ENCODE data around the gene CLRN2. TPM values are rescaled to one million over a fixed set of nuclear protein-coding genes. Genes with fewer than 3 reads are reported as not detected.
"Not testable (repeated sequence)": the region's sequence is repeated elsewhere in the genome, so short reads cannot be mapped to it uniquely, and the experiment has no call there.

CLRN2 gene
- total RNA-seq, 2 donors from 2014 or later, result not detected

- intact Hi-C loops (cut with DNase I, micrococcal nuclease), result no loop called here
- ATAC-seq (no peak), DNase-seq (no peak)
These were observed 19.7 kb downstream of the CLRN2 start for GRCh38 chr4:17534705-17535104.

GRCh38 chr4:17535242-17535641 is 20.3 kb downstream of the CLRN2 start:
- no peak for DNase-seq
- intact Hi-C loops (cut with DNase I, micrococcal nuclease), result no loop called here

GRCh38 chr4:17535906-17536305 is 20.9 kb downstream of the CLRN2 start:
- no peak for ATAC-seq
- intact Hi-C loops (cut with DNase I, micrococcal nuclease), result no loop called here
- DNase-seq, result no peak

More at GRCh38 chr4:17535242-17535641, 20.3 kb downstream of the CLRN2 start:
- no peak for ATAC-seq

- DNase-seq; intact Hi-C loops (cut with DNase I, micrococcal nuclease); ATAC-seq: not testable (repeated sequence)
These were observed 22.1 kb downstream of the CLRN2 start for GRCh38 chr4:17537060-17537459.

- peak in 1 of 2 donors; percentile 17 for DNase-seq
- ATAC-seq, result peak; percentile 87
- intact Hi-C loops (cut with DNase I, micrococcal nuclease), result loop anchor here in 1 of 2 donors (10.0 kb wide), 1 partner anchor 1041 kb away; no protein-coding TSS in a partner anchor
These were observed 29.2 kb downstream of the CLRN2 start for GRCh38 chr4:17544205-17544604.

GRCh38 chr4:17544831-17545234 is 29.9 kb downstream of the CLRN2 start:
- ATAC-seq, result peak; percentile 65
- intact Hi-C loops (cut with DNase I, micrococcal nuclease), result loop anchor here in 1 of 2 donors (10.0 kb wide), 1 partner anchor 1040 kb away; no protein-coding TSS in a partner anchor
- no peak for DNase-seq

GRCh38 chr4:17545374-17546140 is 30.6 kb downstream of the CLRN2 start:
- DNase-seq, result no peak

GRCh38 chr4:17546222-17546621 is 31.3 kb downstream of the CLRN2 start:
- intact Hi-C loops (cut with DNase I, micrococcal nuclease), result loop anchor here in 1 of 2 donors (10.0 kb wide), 1 partner anchor 1039 kb away; no protein-coding TSS in a partner anchor
- DNase-seq (no peak), ATAC-seq (no peak)

More at GRCh38 chr4:17545374-17546140, 30.6 kb downstream of the CLRN2 start:
- intact Hi-C loops (cut with DNase I, micrococcal nuclease), result loop anchor here in 1 of 2 donors (10.0 kb wide), 1 partner anchor 1039 kb away; no protein-coding TSS in a partner anchor
- ATAC-seq, result no peak

- intact Hi-C loops (cut with DNase I, micrococcal nuclease), result loop anchor here in 1 of 2 donors (10.0 kb wide), 1 partner anchor 1038 kb away; no protein-coding TSS in a partner anchor
- ATAC-seq (no peak), DNase-seq (no peak)
These were observed 31.7 kb downstream of the CLRN2 start for GRCh38 chr4:17546678-17547077.

GRCh38 chr4:17550549-17550948 is 35.6 kb downstream of the CLRN2 start:
- no peak for DNase-seq
- intact Hi-C loops (cut with DNase I, micrococcal nuclease), result no loop called here
- ATAC-seq, result no peak

- DNase-seq (no peak), ATAC-seq (no peak)
- intact Hi-C loops (cut with DNase I, micrococcal nuclease), result no loop called here
These were observed 37.5 kb downstream of the CLRN2 start for GRCh38 chr4:17552427-17552826.

- no peak for DNase-seq
- intact Hi-C loops (cut with DNase I, micrococcal nuclease), result no loop called here
- ATAC-seq, result no peak
These were observed 39.6 kb downstream of the CLRN2 start for GRCh38 chr4:17554568-17554967.

GRCh38 chr4:17556498-17556897 is 41.5 kb downstream of the CLRN2 start:
- DNase-seq (no peak), ATAC-seq (no peak)
- intact Hi-C loops (cut with DNase I, micrococcal nuclease), result no loop called here

- no peak for DNase-seq
- intact Hi-C loops (cut with DNase I, micrococcal nuclease), result no loop called here
- no peak for ATAC-seq
These were observed 42.9 kb downstream of the CLRN2 start for GRCh38 chr4:17557880-17558279.

GRCh38 chr4:17558941-17559708 is 44.2 kb downstream of the CLRN2 start:
- intact Hi-C loops (cut with DNase I, micrococcal nuclease), result no loop called here
- no peak for ATAC-seq
- no peak for DNase-seq

GRCh38 chr4:17559709-17560048 is 44.7 kb downstream of the CLRN2 start:
- no peak for ATAC-seq
- DNase-seq, result no peak
- intact Hi-C loops (cut with DNase I, micrococcal nuclease), result no loop called here

GRCh38 chr4:17560065-17560673 is 45.2 kb downstream of the CLRN2 start:
- DNase-seq (no peak), ATAC-seq (no peak)
- intact Hi-C loops (cut with DNase I, micrococcal nuclease), result no loop called here

- intact Hi-C loops (cut with DNase I, micrococcal nuclease), result no loop called here
- DNase-seq, result no peak
- no peak for ATAC-seq
These were observed 46.4 kb downstream of the CLRN2 start for GRCh38 chr4:17561195-17561909.

GRCh38 chr4:17562157-17562556 is 47.2 kb downstream of the CLRN2 start:
- intact Hi-C loops (cut with DNase I, micrococcal nuclease), result no loop called here
- ATAC-seq (peak; percentile 26), DNase-seq (no peak)

Measured in left colon (tissue), 2 donors.